Measurements from ENCODE around the gene ABCB9.

Gene ABCB9

DNA sequence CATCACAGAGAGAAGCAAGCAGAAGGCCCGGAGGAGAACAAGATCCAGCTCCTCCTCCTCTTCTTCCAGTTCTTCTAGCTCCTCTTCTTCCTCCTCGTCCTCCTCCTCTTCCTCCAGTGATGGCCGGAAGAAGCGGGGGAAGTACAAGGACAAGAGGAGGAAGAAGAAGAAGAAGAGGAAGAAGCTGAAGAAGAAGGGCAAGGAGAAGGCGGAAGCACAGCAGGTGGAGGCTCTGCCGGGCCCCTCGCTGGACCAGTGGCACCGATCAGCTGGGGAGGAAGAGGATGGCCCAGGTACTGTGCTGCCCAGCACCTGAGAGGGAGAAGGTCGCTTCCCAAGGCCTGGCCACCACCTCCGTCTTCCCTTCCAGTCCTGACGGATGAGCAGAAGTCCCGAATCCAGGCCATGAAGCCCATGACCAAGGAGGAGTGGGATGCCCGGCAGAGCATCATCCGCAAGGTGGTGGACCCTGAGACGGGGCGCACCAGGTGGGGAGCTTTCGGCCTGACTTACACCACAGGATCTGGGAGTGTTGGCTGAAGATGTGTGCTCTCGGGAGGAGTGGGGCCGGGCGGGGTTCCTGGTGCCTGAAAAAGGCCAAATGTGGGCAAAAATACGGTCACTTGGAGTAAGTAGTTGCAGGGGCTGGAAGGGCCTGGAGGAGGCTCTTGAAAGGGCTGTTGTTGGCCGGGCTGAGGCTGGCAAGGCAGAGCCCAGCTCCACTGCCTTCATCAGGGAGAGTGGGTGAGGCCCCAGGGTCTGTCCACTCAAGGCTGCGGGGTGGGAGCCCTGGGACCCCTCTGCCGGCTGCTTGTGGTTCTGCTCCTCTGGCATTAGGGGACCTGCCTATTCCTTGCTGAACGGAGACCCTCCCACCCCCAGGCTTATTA is 15.6 kb upstream of the ABCB9 start:
- DNase-seq, result no peak

DNA sequence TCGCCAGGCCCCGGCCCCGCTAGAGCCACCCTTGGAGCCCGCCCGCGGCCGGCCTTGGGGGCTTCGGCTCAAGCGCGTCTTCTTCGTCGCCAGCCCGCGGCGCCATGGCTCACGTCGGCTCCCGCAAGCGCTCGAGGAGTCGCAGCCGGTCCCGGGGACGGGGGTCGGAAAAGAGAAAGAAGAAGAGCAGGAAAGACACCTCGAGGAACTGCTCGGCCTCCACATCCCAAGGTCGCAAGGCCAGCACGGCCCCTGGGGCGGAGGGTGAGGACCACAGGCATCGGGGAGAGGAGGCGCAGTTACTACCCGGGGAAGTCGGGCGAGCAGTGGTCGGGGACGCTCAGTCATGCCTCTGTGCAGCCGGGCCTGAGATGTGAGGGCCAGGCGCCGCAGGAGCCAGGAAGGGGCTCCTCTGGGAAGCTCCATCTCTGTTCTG is 14.8 kb upstream of the ABCB9 start:
- no peak for DNase-seq

DNA sequence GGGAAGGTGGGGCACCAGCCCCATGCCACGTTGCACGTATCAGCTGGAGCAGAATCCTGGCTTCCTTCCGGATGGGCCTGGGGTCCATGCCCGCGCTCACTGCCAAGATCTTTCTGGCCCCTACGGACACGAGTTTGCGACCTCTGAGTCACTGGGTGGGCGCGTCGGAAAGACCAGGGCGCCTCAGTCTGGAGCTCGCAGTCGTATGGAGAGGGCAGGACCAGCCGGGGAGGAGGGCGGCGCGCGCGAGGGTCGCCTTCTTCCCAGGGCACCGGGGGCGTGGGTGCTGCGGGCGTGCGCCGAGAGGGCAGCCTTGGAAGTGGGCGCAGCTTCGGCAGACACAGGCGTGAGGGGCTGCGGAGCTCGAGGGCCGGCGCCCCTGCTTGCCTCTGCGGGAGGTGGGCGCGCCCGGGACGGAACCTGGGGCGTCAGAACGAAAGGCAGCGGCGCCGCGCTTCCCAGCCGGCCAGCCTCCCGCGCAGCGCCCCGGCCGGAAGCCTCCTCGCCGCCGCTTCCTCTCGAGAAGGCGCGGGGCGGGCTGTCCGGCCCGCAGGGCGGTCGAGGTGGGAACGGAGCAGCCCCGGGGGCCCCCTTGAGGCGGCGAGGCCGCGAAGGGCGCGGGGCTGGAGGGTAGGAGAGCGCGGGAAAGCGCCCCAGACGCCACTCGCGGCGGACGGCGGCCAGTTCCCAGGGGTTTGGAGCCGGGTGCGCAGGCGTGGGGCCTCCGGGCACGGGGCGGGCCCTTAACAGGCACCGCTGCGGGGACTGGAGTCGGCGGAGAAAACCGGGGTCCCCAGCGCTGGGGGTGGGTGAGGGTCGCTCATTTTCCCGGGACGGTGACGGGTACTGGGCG is 14.1 kb upstream of the ABCB9 start, which contains the start of gene ARL6IP4:
TSS of gene ARL6IP4 (plus strand) at position 499 of the 853 bp plus-strand sequence. CDS start 459 bp downstream, outside the sequence.
- peak; percentile 46 for DNase-seq

DNA sequence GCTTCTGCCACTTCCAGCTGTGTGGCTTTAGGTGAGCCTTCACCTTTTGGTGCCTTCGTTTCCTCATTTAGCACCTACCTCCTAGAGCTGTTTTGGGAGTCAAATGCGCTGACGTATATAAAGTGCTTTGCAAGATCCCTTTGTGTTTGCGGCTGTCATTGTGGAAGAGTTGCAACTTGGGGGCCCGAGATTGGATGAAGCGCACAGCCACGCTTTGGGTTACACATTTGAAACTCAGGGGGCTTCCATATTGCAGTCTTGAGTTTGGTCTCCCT is 13.6 kb upstream of the ABCB9 start:
- no peak for DNase-seq

DNA sequence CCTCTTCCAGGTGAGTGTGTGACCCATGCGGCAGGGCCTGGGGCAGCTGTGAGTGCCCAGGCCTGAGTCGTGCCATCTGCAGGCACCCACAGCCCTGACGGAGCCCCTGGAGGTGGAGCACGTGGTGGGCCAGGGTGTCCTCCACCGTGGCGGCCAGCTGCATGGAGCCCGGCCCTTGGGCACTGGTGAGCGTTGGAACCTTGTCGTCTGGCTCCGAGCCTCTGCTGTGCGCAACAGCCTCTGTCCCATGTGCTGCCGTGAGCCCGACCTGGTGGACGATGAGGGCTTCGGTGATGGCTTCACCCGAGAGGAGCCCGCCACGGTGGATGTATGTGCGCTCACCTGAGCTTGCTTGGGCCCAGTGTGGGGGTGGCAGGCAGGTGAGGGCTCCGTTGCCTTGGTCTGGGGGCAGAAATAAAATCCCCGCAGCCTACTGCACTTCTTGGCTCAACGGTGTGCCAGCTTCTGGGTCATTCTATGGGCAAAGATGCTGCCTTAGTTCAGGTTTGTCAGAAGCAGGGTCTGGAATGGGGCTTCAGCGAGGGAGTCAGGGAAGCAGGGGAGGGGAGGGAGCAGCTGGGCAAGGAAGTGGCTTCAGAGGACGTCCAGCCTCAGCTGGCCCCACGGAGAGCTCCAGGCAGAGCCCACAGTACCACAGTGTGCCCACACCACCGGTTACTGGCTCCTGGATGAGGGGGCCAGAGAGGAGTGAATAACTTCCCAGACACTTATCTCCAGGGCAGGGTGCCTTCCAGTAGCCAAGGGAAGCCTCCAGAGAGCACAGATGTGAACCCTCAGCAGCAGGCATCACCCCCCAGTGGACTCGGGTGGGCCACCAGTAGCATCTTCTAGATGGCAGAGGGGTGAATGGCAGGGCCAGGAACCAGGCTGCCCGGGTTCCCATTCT is 13.0 kb upstream of the ABCB9 start:
- DNase-seq, result no peak

DNA sequence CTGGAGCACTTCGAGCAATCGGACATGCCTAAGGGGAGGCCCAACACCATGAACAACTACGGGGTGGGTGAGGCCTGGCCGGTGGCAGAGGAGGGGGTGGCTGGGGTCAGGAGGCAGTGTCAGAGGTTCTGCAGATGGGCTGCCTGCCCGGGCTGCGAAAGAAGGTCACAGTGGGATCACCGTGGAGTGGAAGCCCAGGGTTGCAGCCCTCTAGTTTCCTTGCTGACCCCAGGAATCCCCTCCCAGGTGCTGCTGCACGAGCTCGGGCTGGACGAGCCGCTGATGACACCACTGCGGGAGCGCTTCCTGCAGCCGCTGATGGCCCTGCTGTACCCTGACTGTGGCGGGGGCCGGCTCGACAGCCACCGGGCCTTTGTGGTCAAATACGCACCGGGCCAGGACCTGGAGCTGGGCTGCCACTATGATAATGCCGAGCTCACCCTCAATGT is 12.3 kb upstream of the ABCB9 start:
- DNase-seq, result no peak

DNA sequence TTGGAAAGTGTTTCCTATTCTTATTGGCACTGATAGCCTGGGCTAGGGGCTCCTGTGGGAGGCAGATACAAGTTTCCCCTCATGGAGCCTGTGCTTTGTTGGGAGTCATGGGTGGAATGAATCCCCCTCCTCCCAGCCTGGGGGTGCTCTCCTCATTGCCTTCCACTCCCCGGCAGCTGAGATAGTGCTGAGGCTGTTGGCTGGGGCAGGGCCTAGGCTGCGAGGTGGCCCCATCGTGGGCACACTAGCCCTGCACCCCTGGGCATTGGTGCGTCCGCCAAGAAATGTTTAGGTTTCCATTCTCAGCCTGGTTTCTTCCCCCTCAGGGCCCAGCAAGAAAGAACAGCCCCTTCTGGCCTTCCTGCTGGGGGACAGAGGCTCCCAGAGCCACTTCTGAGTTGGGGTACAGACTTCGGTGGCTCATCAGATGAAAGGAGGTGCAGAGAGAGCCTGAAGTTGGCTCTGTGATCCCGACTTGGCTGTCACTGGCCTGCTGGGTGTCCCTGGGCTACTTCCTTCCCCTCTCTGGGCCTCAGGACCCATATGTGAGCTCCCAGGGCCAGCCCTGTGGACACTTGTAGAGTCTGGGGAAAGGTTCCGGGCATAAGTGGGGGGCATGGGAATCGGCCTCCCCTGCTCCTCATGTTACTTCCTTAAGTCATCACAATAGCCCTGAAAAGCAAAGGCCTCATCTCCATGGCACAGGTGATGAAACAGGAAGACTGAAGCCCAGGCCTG is 11.6 kb upstream of the ABCB9 start:
- no peak for DNase-seq

DNA sequence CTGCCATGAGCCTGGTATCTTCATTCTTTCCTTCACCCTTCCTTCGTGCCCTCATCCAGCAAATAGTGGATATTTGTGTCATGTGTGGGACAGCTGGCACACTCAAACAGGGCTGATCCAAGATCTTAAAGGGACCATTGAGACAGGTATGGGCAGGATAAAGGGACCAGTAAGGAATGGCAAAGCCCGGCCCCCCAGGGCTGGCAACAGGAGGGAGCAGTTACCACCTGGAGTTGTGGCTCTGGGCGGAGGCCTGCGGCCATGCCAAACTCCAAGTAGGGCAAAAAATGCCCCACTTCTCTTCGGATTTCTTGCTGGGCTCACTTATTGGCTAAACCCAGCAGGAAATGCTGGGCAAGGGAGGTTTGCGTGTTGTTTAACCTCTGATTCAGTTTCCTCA is 10.9 kb upstream of the ABCB9 start:
- no peak for DNase-seq

DNA sequence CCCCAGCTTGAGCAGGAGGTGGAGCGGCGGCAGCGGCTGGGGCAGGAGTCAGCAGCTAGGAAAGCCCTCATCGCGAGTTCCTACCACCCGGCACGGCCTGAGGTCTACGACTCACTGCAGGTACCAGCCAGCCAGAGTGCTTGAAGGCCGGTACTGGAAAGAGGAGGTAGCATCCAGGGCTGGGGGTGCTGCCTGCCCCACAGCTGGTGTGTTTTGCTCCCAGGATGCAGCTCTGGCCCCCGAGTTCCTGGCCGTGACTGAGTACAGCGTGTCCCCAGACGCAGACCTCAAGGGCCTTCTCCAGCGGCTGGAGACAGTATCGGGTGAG is 10.3 kb upstream of the ABCB9 start:
- DNase-seq, result no peak

DNA sequence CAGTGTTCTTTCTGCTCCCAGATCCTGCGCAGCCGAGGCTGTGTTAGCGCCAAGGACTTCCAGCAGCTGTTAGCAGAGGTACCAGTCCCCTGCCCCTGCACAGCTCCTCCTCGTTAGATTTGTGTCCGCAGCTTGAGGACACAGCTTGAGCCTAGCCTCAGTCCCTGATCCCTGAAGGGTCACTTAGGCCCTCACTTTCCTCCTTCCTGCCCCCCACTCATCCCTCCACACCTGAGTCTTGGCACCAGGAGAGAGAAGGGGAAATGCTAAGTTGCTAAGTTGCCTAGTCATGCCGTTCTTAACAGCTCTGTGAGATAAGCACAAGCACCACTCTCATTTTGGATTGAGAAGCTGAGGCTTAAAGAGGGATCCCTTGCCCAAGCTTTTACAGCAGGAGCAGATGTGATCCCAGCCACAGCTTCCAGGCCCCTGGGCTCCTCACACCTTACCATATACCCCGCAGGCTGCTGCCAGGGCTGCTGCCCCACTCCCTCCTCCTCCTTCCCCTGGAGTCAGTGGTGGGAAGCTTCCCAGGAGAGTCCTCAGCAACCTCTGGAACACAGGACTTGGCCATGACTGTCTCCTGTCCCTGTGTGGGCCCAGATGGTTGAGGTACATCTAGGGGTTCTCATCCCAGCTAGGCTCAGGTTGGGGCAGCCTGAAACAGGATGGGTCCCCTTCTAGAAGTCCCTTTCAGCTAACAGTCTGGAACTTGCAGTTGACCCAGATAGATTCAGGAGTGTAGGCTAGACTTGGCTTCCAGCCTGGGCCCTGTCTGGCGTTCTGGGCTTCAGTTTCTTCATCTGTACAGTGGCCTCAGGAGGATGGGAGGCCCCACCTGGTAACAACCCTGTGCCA is 9.8 kb upstream of the ABCB9 start:
- DNase-seq, result no peak

DNA sequence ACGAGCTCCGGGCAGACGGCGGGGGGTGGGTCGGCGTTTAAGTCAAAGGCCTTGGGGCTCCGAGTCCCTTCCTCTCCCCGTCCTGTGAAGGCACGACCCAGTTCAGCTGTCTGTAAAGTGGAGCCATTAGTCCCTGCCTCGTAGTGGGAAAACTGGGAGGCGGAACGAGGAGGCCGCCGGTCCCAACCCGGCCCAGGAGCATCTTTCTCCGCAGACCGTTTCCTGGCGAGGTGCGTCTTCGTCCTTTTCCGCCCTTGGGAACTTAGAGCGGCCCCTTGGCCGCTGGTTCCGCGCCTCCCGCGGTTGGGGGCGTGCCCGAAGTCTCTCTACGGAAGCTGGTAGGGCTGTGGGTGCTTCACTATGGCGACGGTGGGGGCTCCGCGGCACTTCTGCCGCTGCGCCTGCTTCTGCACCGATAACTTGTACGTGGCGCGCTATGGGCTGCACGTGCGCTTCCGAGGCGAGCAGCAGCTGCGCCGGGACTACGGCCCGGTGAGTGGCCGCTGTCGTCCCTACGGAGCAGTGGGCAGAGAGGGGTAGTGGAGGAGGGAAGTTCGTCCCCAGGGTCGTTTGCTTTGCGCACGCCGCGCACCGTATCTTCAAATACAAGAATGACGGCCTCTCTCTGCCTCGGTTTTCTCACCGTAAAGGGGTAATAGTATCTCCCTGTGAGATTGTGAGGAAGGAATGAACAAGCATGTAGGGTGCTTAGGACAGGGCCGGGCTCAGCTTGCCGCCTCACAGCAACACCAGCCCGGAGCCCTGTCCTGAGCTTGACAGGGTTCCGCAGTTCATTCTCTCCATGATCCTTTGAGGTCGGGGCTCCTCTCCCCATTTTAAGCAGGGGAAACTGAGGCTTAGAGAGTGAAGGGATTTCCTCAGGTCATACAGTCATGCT is 8.9 kb upstream of the ABCB9 start, which contains the start of gene OGFOD2:
TSS of gene OGFOD2 (plus strand) at position 353 of the 898 bp plus-strand sequence. CDS start at position 361, 8 bp downstream.
- DNase-seq, result peak; percentile 86

DNA sequence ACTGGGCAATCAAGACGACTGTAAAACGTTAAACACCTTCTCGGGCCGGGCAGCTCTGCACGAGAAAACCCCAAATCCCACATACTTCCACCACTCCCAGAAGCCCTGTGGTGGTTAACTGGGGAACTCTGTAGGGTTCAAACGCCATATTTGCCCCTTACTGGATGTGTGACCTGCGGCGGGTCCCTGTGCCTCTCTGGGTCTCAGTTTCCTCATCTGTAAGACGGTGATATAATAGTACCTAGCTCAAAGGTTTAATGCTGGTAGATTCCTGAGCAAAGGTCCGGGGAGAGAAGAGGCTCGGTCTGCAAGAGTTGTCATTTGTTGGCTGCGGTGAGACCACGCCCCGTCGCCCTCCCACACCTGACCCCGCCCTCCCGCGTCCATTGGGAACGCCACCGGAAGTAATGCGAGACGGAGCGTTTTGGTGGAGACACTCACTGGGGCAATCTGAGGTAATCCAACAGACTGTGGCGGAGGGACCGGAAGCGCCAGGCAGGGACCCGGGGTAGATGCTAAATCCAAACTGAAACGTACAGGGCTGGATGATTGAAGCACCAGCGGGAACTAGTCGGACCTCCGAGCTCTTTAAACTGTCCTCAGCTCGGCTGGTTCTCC is 8.1 kb upstream of the ABCB9 start:
- DNase-seq, result peak; percentile 96

DNA sequence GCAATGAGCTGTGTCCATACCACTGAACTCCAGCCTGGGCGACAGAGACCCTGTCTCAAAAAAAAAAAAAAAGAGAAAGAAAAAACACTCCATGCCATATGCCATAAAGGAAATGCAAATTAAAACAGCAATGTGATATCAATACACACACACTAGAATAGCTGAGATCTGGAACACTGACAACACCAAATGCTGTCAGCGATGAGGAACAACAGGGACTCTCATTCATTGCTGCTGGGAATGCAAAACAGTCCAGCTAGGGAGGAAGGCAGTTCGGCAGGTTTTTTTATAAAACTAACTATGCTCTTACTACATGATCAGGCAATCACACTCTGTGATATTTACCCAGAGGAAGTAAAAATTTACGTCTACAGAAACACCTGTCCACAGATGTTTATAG is 3.4 kb upstream of the ABCB9 start:
- no peak for DNase-seq

DNA sequence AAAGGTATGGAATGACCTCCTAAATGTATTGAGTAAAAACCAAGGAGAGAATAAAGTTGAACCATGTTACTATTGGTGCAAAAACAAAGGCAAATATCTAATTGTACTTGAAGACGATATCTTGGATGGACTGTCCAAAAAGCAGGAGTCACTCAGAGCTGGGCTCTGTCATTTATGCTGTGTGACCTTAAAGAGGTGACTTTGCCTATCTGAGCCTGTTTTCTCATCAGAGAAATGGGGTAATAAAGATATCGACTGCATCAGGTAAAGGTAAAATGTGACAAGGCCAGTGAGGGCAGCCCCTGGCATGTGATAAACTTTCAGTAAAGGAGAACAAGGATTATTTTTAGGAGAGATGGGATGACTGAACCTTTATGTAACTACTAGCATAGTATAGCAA is 1.8 kb upstream of the ABCB9 start:
- DNase-seq, result no peak

DNA sequence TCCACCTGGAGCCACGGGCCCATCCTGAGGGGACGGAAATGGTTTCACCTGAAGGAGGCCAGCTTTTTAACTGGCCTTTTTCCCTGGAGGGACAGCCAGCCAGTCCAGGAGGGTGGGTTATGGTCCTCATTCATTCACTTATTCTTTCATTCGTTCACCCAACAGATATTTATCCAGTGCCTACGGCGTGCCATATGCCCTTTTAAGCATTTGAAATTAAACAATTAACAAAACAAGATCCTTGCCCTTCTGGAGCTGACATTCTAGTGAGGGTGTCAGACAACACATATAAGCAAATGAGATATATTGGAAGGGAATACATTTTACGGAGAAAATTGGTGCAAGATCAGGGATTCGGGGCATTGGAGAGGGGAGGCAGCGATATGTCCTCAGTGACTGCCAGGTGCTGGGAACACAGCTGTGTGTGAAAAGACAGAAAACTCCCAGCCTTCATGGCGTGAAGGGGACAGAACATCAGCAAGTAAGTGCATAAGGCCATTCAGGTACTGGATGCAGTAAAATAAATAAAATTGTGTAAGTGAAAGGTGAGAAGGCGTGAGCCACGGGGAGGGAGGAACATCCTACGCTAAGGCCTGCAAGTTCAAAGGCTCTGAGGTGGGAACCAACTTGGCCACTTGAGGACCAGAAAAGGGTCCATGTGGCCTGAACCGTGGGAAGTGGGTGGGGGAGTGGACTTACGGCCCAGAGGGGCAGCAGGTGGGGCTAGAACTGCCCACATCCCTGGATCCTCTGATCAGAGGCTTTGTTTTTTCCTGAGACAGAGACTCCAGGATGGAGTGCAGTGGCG is 684 bp upstream of the ABCB9 start:
- no peak for DNase-seq

DNA sequence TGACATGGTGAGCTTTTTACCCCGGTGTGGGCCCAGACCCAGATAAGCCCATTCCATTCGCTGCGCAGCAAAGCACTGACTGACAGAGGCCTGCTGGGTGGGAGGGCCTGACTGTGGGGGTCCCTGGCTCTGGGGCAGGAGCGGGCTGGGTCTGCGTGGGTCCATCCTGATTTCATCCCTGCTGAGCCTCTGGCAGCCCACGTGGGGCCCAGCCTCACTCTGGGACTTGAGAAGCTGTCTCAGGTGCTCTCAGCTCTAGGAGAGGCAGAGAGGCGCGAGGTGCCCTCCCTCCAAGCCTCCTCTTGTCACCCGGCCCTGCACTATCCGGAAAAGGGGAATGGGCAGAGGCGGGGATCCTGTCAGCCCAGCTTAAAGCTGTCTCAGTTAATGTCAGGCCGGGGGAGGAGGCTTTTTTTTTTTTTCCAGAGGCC is 927 bp downstream of the ABCB9 start:
- DNase-seq, result no peak

DNA sequence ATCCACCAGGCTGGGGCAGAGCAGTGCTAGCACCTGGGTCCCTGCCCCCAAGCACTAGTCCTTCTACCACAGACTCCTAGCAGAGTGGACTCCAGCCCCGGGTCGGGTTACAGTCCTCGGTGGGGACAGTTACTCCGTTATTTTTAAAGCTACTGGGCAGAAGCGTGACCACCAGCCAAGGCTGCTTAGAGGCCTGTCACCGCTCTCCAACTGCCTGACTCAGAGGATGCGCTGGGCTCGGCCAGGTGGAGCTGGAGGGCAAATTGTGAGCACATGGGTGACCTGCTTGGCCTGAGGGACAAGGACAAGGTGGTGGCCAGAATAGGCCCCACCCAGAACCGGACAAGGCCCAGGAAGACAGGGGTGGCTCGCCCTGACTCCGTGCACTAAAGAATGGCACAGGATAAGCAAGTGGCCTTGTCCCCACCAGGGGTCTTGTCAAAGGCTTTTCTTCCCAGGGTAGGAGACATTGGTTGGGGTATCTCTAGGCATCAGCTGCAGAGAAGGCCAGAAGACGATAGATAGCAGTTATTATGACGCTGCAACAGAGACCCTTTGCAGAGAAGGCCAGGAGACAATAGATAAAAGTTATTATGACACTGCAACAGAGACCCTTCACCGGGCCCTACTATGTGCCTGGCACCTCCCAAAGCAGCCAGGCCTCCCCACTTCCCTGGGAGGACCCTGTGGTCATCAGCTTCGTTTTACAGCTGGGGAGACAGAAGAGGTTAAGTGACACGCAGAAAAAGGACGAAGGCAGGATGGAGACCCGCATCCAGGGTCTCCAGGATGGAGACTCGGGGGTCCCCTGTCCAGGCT is 1.6 kb downstream of the ABCB9 start:
- no peak for DNase-seq

DNA sequence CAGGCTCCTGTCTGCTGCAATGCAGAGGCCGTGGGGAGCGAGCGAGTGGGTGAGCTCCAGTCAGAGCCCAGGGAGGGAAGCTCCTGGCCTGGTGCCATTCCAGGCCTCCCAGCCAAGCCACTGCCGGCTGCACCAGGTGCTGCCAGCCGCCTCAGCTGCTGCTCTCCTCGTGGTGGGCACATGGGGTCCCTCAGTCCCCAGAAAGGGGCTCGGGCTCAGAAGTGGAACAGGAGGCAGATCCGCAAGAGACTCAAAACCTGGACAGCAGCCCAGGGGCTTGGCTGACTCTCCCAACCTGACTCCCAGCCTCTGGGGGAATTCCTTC is 2.4 kb downstream of the ABCB9 start:
- no peak for DNase-seq
